Midbrain (tissue), 1 donor: ENCODE data around the gene HCFC1.
"Not testable (repeated sequence)": the region's sequence is repeated elsewhere in the genome, so short reads cannot be mapped to it uniquely, and the experiment has no call there.

Source experiments
- DNase-seq: peaks from one replicate; lab custom pipeline; 2025; lab: John Stamatoyannopoulos, UW

The HCFC1 gene

GRCh38 chrX:154008521-154008920, 36.9 kb upstream of the HCFC1 start:
- no peak for DNase-seq

DNA sequence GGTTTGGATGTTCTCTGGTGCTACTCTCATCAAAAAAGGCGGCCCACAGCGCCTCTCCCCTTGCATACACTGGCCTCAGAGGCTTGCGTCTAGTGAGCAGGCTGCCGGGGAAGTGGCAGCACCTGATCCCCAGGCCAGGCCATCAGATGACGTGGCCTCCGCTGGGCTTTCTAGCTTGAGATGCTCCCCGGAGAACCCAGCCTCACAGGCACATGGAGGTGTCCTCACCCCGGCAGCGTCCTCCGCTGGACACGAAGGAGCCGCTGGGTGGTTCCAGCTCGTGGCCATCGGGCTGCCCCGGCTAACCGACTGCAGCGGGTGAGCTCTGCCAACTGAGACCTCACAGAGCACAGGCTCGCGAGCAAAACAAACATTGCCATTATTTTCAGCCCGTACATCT, 35.3 kb upstream of the HCFC1 start:
- DNase-seq = no peak

GRCh38 chrX:154004315-154004714, 32.7 kb upstream of the HCFC1 start:
- DNase-seq = no peak

- DNase-seq = peak; percentile 29
Observed at GRCh38 chrX:154002215-154002719, 30.6 kb upstream of the HCFC1 start.

- DNase-seq = no peak
Observed at GRCh38 chrX:154000051-154000450, 28.4 kb upstream of the HCFC1 start.

DNA sequence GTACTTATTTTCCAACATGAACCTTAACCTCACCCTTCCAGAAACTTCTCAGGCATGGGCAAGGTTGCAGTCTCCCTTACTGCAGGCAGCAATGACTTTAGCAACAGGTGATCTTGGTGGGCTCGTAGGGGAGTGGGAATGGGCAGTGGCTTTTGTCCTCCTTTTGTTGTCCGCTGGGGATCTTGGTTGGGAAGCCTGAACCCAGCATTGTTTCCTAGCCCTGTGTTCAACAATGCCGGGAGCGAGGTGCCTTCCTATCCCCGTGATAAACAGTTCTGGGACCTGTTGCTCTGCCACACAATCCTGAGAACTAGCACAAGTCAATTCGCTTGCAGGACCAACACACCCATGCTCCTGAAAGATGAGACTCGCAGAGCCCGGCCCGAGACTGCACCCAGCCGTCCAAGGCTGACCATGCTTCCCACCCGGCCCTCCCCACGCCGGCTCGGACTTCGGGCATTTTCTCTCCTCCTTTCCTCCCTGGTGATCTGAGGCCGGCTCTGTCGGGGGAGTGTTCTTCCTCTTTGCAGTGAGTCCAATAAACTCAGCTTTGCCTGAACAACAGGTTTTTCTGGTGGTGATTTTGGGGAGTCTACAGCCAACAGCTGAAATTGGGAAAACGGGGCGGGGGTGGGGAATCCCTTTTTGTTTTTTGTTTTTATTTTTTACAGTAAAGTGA, 27.9 kb upstream of the HCFC1 start:
- DNase-seq = no peak

DNA sequence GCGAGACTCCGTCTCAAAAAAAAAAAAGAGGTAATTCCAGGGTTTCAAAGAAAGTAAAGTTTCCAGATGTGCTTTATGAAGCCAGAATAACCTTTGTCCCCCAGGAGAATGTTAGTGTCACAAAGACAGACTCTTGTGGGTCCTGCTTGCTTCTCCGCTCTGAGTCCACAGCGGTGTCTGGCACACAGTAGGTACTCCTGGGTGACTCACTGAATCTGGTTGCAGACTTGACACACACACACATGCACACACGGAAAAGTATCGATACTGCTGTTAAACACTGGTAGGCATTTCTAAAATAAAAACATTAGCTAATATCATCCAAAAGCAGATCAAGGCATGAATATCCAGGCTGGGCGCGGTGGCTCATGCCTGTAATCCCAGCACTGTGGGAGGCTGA, 23.9 kb upstream of the HCFC1 start:
- no peak for DNase-seq

DNA sequence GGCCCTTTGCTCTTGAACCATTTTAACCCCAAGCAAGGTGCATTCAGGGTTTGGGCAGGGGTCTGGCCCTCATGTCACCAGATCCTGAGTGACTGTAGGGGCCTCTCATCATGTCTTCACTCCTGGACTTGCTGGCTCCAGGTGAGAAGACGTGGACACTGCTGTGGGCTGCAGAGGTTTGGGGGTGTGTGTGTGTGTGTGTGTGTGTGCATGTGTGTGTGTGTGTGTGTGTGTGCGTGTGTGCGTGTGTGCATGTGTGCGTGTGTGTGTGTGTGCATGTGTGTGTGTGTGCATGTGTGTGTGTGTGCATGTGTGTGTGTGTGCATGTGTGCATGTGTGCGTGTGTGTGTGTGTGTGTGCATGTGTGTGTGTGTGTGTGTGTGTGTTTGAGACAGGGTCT, 22.8 kb upstream of the HCFC1 start:
- DNase-seq = not testable (repeated sequence)

DNA sequence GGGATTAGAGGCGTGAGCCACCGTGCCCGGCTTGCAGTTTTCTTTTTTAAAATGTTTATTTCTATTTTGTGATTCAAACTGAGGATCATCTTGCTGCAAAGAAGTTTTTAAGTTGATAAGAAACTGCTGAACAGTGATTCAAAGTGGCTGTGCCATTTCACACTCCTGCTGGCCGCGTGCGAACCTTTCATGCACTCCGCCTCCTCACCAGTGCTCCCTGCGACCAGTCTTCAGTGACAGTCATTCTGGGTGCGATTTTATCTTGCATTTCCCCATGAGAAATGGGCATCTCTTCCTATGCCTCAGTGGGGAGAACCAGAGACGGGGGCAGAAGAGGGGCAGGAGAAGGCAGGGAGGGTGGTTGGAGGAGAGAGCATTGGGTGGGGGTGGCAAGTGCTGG, 22.4 kb upstream of the HCFC1 start:
- DNase-seq = no peak

- no peak for DNase-seq
Observed at GRCh38 chrX:153993079-153993478, 21.5 kb upstream of the HCFC1 start.

DNA sequence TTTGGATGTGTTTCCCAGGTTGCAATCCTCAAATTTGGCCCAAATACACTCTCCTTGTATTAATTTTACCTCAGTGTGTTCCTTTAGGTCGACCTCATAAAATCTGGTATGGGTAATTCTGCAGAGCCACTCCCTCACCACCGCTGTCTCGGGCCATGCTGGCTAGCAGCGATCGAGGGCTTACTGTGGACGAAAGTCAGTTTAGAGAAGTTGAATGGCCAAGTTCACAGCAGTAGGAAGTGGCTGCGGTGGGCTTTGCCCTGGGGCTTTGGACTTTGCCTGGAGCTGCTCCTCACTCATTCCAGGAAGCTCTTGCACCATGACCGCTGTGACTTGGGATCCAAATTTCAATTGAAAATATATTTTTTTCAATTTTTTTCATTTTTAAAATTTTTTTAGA, 20.6 kb upstream of the HCFC1 start:
- DNase-seq = no peak

GRCh38 chrX:153991013-153991580, 19.5 kb upstream of the HCFC1 start:
- no peak for DNase-seq

- no peak for DNase-seq
Observed at GRCh38 chrX:153989973-153990655, 18.5 kb upstream of the HCFC1 start.

GRCh38 chrX:153988493-153988892, 16.9 kb upstream of the HCFC1 start:
- no peak for DNase-seq

- DNase-seq = no peak
Observed at GRCh38 chrX:153984351-153985178, 12.9 kb upstream of the HCFC1 start.

- DNase-seq = no peak
Observed at GRCh38 chrX:153983321-153983801, 11.7 kb upstream of the HCFC1 start.

DNA sequence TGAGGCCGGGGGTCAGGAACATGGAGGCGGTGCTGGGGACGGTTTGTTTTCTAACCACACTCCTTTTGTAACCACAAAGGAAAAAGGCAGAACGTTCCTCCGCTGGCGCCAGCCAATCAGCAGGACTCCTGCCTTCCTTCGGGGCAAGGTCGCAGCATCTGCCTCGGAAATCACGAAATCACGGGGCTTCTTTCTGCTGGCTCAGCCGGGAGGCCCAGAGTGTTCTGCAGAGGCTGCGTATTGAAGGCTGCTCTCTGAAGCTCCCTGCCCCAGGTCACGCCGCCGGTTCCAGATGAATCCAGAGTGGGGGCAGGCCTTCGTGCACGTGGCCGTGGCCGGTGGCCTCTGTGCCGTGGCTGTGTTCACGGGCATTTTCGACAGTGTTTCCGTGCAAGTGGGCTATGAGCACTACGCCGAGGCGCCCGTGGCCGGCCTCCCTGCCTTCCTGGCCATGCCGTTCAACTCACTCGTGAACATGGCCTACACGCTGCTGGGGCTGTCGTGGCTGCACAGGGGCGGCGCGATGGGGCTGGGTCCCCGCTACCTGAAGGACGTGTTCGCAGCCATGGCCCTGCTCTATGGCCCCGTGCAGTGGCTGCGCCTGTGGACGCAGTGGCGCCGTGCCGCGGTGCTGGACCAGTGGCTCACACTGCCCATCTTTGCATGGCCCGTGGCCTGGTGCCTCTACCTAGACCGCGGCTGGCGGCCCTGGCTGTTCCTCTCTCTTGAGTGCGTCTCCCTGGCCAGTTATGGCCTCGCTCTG, 10.3 kb upstream of the HCFC1 start:
- DNase-seq = no peak

- DNase-seq = no peak
Observed at GRCh38 chrX:153981231-153981630, 9.6 kb upstream of the HCFC1 start.

GRCh38 chrX:153980394-153980793, 8.8 kb upstream of the HCFC1 start:
- DNase-seq = not testable (repeated sequence)

DNA sequence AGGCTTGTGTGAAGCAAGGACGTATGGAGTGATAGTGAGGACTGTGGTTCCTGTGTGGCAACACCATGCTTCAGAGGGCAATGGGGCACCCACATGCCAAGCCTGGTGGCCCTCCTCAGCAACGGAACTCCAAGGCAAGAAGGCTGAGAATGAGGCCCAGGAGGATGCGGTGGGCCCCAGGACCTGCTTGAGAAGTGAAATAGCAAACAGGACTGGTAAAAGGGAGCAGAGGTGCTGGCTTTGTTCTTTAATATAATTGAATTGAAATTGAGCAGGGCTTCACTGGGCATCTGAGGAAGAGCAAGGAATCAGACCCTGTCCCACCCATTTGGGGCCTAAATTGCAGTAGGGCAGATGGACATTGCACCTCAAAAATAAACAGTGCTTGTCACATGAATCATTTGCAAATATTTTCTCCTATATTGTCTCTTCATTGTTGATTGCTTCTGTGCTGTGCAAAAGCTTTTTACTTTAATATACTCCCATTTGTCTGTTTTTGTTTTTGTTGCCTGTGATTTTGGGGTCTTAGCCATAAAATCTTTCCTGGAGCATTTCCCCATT, 3.2 kb upstream of the HCFC1 start:
- DNase-seq = no peak
